GM23338 (cell line): ENCODE measurements around the gene CCDC134. TPM values are rescaled to one million over a fixed set of nuclear protein-coding genes. Genes with fewer than 3 reads are reported as not detected.

ENCODE experiments used
- ATAC-seq: fragments of 200-7000 bp; cut with Tn5 transposase; 3 replicates; pipeline ENCODE4 v1.9.1; 2020
- DNase-seq: peaks from one replicate; pipeline ENCODE4 v3.0.0-alpha.2; 2015; ENCODE audit warnings: low spot score
- H2AFZ ChIP-seq: fragments of 200-600 bp; sonication (generic); 2 replicates; pipeline ENCODE4 v1.8.0; 2016; ENCODE audit warnings: antibody characterized with exemption, mild to moderate bottlenecking, moderate library complexity
- H3F3A ChIP-seq: fragments of 200-600 bp; sonication (generic); replicated peaks from 2 replicates; pipeline ENCODE4 v1.8.0; 2017; ENCODE audit warnings: antibody characterized with exemption, mixed run types, low read depth
- H3K27ac ChIP-seq: fragments of 200-600 bp; sonication (generic); 2 replicates; pipeline ENCODE4 v1.6.1; 2016; ENCODE audit warnings: low read depth
- H3K27me3 ChIP-seq: fragments of 200-600 bp; sonication (generic); 2 replicates; pipeline ENCODE4 v1.8.0; 2016; ENCODE audit warnings: mild to moderate bottlenecking, mixed run types, moderate library complexity; ENCODE audit not compliant: insufficient read depth
- H3K36me3 ChIP-seq: fragments of 200-600 bp; sonication (generic); 2 replicates; pipeline ENCODE4 v1.8.0; 2016; ENCODE audit warnings: mild to moderate bottlenecking; ENCODE audit not compliant: insufficient read depth
- H3K4me1 ChIP-seq: fragments of 200-600 bp; sonication (generic); 2 replicates; pipeline ENCODE4 v1.8.0; 2016; ENCODE audit warnings: mild to moderate bottlenecking, moderate library complexity; ENCODE audit not compliant: insufficient read depth
- H3K4me2 ChIP-seq: fragments of 200-600 bp; sonication (generic); 2 replicates; pipeline ENCODE4 v1.7.1; 2017; ENCODE audit warnings: mixed run types
- H3K4me3 ChIP-seq: fragments of 200-600 bp; sonication (generic); 2 replicates; pipeline ENCODE4 v1.6.1; 2016; ENCODE audit warnings: mixed run types
- H3K79me2 ChIP-seq: fragments of 200-600 bp; sonication (generic); replicated peaks from 2 replicates; pipeline ENCODE4 v1.8.0; 2017; ENCODE audit warnings: mild to moderate bottlenecking; ENCODE audit not compliant: insufficient read depth
- H3K9me2 ChIP-seq: fragments of 200-600 bp; sonication (generic); 2 replicates; pipeline ENCODE4 v1.8.0; 2017; ENCODE audit not compliant: insufficient read depth
- H4K20me1 ChIP-seq: fragments of 200-600 bp; sonication (generic); replicated peaks from 2 replicates; pipeline ENCODE4 v1.8.0; 2017; ENCODE audit warnings: mild to moderate bottlenecking; ENCODE audit not compliant: insufficient read depth
- H3K27ac Mint-ChIP-seq: 2 replicates; pipeline ENCODE4 v1.8.0; 2020; ENCODE audit warnings: inconsistent platforms, mild to moderate bottlenecking, moderate library complexity, mixed read lengths
- H3K27me3 Mint-ChIP-seq: 3 replicates; pipeline ENCODE4 v1.8.0; 2022; ENCODE audit warnings: low read depth, mild to moderate bottlenecking, moderate library complexity, mixed read lengths, inconsistent platforms; ENCODE audit not compliant: insufficient read depth, poor library complexity
- H3K36me3 Mint-ChIP-seq: 3 replicates; pipeline ENCODE4 v1.8.0; 2021; ENCODE audit warnings: low read depth, mild to moderate bottlenecking, inconsistent platforms, moderate library complexity, mixed read lengths
- H3K4me1 Mint-ChIP-seq: 3 replicates; pipeline ENCODE4 v1.8.0; 2020; ENCODE audit warnings: mild to moderate bottlenecking, inconsistent platforms, mixed read lengths
- H3K4me3 Mint-ChIP-seq: 3 replicates; pipeline ENCODE4 v1.8.0; 2021; ENCODE audit warnings: moderate library complexity, mild to moderate bottlenecking, inconsistent platforms, mixed read lengths
- H3K9me3 Mint-ChIP-seq: 3 replicates; pipeline ENCODE4 v1.8.0; 2020; ENCODE audit warnings: moderate library complexity, mild to moderate bottlenecking, inconsistent platforms, mixed read lengths
- CREB1 ChIP-seq: fragments of 250-450 bp; sonication (Bioruptor Pico); IDR thresholded peaks from 2 replicates; pipeline ENCODE4 v1.5.0; 2020; ENCODE audit warnings: low read depth, mild to moderate bottlenecking, moderate library complexity
- EZH2 ChIP-seq: fragments of 200-600 bp; sonication (generic); IDR thresholded peaks from one replicate; pipeline ENCODE4 v1.8.0; 2017; ENCODE audit warnings: antibody characterized with exemption, mild to moderate bottlenecking, low read depth; ENCODE audit not compliant: unreplicated experiment
- EZH2phosphoT487 ChIP-seq: fragments of 200-600 bp; sonication (generic); IDR thresholded peaks from one replicate; pipeline ENCODE4 v1.8.1; 2018; ENCODE audit warnings: antibody characterized with exemption; ENCODE audit not compliant: unreplicated experiment
- JUNB ChIP-seq: IDR thresholded peaks from one replicate; pipeline ENCODE4 v1.6.1; 2016; ENCODE audit warnings: antibody characterized with exemption; ENCODE audit not compliant: unreplicated experiment
- NANOG ChIP-seq: IDR thresholded peaks from 2 replicates; pipeline ENCODE4 v1.6.1; 2016; ENCODE audit warnings: antibody characterized with exemption, borderline replicate concordance
- POLR2AphosphoS5 ChIP-seq: IDR thresholded peaks from 2 replicates; pipeline ENCODE4 v1.6.1; 2016; ENCODE audit warnings: antibody characterized with exemption, low read depth
- STAT1 ChIP-seq: IDR thresholded peaks from one replicate; pipeline ENCODE4 v1.6.1; 2016; ENCODE audit warnings: antibody characterized with exemption; ENCODE audit not compliant: unreplicated experiment
- ZNF114 ChIP-seq: fragments of 250-450 bp; sonication (Bioruptor Pico); IDR thresholded peaks from 2 replicates; pipeline ENCODE4 v1.5.0; 2020; ENCODE audit warnings: mild to moderate bottlenecking, moderate library complexity
- ZNF331 ChIP-seq: fragments of 250-450 bp; sonication (Bioruptor Pico); IDR thresholded peaks from 2 replicates; pipeline ENCODE4 v1.5.0; 2020; ENCODE audit warnings: low read depth, mild to moderate bottlenecking, moderate library complexity
- polyA plus RNA-seq: library from polyadenylated mRNA; unstranded; fragments of >200 nt; fragmentation: Nextera tagmentation; extraction: Ambion mirVana; gene quantifications from 2 replicates; pipeline ENCODE4 v1.2.1, GENCODE V29; 2016
- total RNA-seq: library from RNA; depleted of rRNA; stranded (reverse); fragments of >200 nt; shearing (Covaris generic); gene quantifications from 2 replicates; pipeline ENCODE4 v1.2.3, GENCODE V29; 2014
- TF ChIP-seq, protein P1 (sequence below): IDR thresholded peaks from 2 replicates; pipeline ENCODE4 v1.6.1; 2016; ENCODE audit warnings: antibody characterized with exemption
- TF ChIP-seq, protein P2 (sequence below), 2 experiments: fragments of 200-600 bp in 1 of 2; sonication (generic) in 1 of 2; conservative IDR thresholded peaks; 2 replicates each; pipeline versions ENCODE4 v1.5.1 to v1.6.1; 2016 to 2017; ENCODE audit warnings: antibody characterized with exemption in 2 of 2, low read depth in 2 of 2, mild to moderate bottlenecking in 2 of 2, moderate library complexity in 1 of 2
- TF ChIP-seq, protein P3 (sequence below): IDR thresholded peaks from one replicate; pipeline ENCODE4 v1.6.1; 2018; ENCODE audit warnings: antibody characterized with exemption; ENCODE audit not compliant: unreplicated experiment

The CCDC134 gene
- total and polyA plus RNA-seq, 2 experiments from 2014 or later, result 2.7 to 24.5 TPM

DNA sequence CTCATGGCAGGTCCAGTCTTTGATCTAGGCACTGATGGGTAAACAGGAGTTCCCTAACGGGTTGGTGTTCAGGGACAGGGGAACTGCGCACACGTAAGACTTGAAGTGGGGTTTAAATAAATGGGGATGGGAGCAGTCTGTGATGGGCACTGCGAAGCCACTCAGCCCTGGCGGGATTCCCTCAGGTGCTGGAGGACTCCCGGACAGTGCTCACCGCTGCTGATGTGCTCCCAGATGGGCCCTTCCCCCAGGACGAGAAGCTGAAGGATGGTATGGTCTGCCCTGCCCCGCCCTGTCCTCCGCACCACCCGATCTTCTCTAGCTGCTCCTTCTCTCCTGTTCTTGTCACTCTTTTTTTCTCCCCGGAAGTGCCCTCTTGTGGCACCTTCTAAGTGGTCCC is 9.5 kb downstream of the CCDC134 start (continued):
- TF ChIP-seq NANOG (no peak), CREB1 (CRISPR knock-in tag) (no peak), JUNB (no peak), EZH2 (no peak)
- TF ChIP-seq, protein P1, sequence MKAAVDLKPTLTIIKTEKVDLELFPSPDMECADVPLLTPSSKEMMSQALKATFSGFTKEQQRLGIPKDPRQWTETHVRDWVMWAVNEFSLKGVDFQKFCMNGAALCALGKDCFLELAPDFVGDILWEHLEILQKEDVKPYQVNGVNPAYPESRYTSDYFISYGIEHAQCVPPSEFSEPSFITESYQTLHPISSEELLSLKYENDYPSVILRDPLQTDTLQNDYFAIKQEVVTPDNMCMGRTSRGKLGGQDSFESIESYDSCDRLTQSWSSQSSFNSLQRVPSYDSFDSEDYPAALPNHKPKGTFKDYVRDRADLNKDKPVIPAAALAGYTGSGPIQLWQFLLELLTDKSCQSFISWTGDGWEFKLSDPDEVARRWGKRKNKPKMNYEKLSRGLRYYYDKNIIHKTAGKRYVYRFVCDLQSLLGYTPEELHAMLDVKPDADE, result no peak
- TF ChIP-seq, protein P2, sequence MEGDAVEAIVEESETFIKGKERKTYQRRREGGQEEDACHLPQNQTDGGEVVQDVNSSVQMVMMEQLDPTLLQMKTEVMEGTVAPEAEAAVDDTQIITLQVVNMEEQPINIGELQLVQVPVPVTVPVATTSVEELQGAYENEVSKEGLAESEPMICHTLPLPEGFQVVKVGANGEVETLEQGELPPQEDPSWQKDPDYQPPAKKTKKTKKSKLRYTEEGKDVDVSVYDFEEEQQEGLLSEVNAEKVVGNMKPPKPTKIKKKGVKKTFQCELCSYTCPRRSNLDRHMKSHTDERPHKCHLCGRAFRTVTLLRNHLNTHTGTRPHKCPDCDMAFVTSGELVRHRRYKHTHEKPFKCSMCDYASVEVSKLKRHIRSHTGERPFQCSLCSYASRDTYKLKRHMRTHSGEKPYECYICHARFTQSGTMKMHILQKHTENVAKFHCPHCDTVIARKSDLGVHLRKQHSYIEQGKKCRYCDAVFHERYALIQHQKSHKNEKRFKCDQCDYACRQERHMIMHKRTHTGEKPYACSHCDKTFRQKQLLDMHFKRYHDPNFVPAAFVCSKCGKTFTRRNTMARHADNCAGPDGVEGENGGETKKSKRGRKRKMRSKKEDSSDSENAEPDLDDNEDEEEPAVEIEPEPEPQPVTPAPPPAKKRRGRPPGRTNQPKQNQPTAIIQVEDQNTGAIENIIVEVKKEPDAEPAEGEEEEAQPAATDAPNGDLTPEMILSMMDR (conservative IDR thresholded peaks at IDR 0.05; ENCODE audit: low read depth in 2 of 2), result no peak

DNA sequence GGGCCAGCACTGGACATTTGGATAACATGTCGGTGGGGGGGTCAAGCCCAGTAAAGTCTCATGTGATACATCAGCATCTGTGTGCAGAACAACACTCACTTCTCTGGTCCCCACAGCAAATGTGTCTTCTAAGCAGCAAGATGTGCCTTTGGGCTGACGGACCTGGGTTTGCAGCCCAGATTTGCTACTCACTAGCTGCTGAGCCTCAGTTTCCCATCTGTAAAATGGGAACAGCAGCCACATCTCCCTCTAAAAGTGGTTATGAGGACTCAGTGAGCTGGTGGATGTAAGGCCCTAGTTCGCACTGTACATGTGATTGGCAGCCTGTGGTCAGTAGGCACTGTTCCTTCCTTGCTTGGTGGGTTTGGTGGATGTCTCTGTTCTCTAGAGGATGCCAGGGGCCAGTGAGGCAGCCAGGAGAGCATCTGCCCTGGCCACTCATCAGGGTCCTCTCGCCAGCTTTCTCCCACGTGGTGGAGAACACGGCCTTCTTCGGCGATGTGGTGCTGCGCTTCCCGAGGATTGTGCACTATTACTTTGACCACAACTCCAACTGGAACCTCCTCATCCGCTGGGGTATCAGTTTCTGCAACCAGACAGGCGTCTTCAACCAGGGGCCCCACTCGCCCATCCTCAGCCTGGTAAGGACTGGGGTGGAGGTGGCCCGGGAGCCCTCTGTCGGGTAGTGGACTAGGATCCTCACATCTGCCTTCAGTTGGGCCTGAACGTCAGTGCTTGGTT is 12.5 kb downstream of the CCDC134 start:
- Mint-ChIP-seq H3K9me3 (no peaks in the 10 kb centered on the region), H3K4me1 (no peaks in the 10 kb centered on the region), H3K4me3 (no peak overlapping the region), H3K27ac (no peak overlapping the region), H3K36me3 (peaks cover 22% of the 10 kb centered on the region), H3K27me3 (no peaks in the 10 kb centered on the region)
- no peak overlapping the region for H2AFZ ChIP-seq
- no peak overlapping the region for H3K27ac ChIP-seq
- ATAC-seq (no peak), DNase-seq (no peak)
- peaks cover 9% of the 10 kb centered on the region; the same call in 1 of the 2 replicates for H3K79me2 ChIP-seq
- H4K20me1 ChIP-seq, result no peaks in the 10 kb centered on the region; the same call in none of the 2 replicates
- no peaks in the 10 kb centered on the region for H3K4me1 ChIP-seq
- H3K4me2 ChIP-seq, result no peak overlapping the region
- no peaks in the 10 kb centered on the region for H3K36me3 ChIP-seq
- H3K4me3 ChIP-seq, result no peak overlapping the region
- no peaks in the 10 kb centered on the region for H3K27me3 ChIP-seq
- no peaks in the 10 kb centered on the region for H3F3A ChIP-seq
- H3K9me2 ChIP-seq, result no peaks in the 10 kb centered on the region
- TF ChIP-seq ZNF331 (no peak), ZNF114 (CRISPR knock-in tag) (no peak), JUNB (no peak), STAT1 (no peak), CREB1 (CRISPR knock-in tag) (no peak), EZH2phosphoT487 (no peak), EZH2 (no peak), POLR2AphosphoS5 (no peak), NANOG (no peak)
- TF ChIP-seq, protein P3, sequence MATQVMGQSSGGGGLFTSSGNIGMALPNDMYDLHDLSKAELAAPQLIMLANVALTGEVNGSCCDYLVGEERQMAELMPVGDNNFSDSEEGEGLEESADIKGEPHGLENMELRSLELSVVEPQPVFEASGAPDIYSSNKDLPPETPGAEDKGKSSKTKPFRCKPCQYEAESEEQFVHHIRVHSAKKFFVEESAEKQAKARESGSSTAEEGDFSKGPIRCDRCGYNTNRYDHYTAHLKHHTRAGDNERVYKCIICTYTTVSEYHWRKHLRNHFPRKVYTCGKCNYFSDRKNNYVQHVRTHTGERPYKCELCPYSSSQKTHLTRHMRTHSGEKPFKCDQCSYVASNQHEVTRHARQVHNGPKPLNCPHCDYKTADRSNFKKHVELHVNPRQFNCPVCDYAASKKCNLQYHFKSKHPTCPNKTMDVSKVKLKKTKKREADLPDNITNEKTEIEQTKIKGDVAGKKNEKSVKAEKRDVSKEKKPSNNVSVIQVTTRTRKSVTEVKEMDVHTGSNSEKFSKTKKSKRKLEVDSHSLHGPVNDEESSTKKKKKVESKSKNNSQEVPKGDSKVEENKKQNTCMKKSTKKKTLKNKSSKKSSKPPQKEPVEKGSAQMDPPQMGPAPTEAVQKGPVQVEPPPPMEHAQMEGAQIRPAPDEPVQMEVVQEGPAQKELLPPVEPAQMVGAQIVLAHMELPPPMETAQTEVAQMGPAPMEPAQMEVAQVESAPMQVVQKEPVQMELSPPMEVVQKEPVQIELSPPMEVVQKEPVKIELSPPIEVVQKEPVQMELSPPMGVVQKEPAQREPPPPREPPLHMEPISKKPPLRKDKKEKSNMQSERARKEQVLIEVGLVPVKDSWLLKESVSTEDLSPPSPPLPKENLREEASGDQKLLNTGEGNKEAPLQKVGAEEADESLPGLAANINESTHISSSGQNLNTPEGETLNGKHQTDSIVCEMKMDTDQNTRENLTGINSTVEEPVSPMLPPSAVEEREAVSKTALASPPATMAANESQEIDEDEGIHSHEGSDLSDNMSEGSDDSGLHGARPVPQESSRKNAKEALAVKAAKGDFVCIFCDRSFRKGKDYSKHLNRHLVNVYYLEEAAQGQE, result no peak
- TF ChIP-seq, protein P1, result no peak
